T1000 (cell line): Measurements from ENCODE around the gene TREM1.
"Not testable (repeated sequence)": the region's sequence is repeated elsewhere in the genome, so short reads cannot be mapped to it uniquely, and the experiment has no call there.

ENCODE experiments used
- DNase-seq: peaks from one replicate; lab custom pipeline; 2025; ENCODE audit warnings: mixed read lengths; lab: John Stamatoyannopoulos, UW

TREM1 gene

DNA sequence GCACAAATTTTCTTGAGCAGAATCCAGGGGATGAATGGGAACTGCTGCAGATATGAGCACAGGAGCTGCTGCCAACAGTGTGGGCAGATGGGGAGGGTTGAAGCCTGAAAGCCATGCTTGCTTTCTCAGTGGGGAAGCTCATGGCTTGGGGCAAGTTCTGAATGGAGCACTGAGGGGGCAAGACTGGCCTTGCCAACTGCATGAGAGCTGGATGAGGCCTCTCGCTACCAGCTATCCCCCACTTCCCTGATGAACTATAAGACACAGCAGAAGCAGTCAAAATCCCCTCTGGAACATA is 28.3 kb downstream of the TREM1 start:
- no peak for DNase-seq

- DNase-seq = no peak
Observed at GRCh38 chr6:41257369-41258195, 28.9 kb downstream of the TREM1 start.

GRCh38 chr6:41256383-41256782 is 30.1 kb downstream of the TREM1 start:
- no peak for DNase-seq

GRCh38 chr6:41255638-41256246 is 30.7 kb downstream of the TREM1 start:
- DNase-seq = no peak

GRCh38 chr6:41255110-41255509 is 31.4 kb downstream of the TREM1 start:
- no peak for DNase-seq

DNA sequence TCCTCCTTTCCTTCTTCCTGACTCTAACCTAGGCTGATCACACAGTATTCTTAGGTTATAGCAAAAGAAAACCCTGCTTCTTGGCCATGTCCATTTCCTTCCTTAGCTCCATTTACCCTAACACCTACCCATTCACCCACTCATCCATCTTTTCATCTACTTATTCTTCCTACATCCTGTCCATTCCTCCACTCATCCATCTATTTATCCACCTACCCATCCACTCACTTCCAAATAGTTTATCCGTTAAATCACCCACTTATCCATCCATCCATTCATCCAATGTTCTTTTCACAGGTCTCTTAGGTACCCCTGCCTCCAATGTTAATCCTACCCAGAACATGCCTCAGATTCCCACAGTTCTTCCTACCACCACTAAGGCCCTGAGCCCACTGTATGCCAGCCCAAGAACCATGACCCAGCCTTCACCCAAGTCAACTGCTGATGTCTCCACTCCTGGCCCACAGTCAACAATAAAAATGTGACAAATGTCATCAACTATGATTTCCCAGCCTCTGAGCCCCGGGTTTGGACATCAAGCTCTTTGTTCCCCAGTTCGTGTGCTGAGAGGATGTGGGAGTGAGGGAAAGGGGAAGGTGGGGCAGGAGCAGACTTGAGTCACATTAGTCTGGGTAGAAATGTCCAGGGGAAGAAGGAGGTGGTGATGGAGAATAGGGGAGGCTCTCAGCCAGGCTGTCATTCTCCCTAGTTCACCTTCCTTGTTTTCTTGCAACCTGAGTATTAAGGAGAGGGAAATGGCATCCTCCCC is 33.9 kb downstream of the TREM1 start:
- DNase-seq = no peak

- DNase-seq = no peak
Observed at GRCh38 chr6:41247882-41248705, 38.4 kb downstream of the TREM1 start.

DNA sequence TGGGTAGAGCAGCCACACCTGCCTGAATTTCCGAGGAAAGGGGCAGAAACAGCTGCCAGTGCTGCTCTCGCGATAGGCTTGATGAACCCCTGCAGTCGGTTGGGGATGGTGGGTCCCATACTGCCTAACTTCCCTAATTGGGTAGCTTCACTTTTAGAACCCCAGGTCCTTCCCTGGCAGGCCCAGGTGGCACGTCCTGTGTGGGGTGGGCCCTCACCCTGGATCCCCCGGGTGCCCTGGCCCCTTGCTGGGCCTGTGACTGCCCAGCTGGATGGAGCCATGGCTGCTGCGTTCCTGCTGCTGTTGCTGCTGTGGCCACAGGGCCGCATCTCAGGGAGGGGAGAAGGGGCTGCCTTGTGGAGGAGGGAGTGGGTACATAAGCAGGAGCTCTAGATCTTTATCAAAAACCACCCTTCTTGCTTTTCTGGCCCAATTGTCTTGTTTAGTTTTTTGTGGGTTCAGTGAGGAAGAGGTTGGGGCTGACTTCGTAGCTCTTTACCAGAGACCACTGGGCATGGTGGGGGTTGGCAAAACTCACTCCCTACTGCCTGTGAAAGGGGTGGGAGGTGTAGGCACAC is 39.1 kb downstream of the TREM1 start:
- no peak for DNase-seq

DNA sequence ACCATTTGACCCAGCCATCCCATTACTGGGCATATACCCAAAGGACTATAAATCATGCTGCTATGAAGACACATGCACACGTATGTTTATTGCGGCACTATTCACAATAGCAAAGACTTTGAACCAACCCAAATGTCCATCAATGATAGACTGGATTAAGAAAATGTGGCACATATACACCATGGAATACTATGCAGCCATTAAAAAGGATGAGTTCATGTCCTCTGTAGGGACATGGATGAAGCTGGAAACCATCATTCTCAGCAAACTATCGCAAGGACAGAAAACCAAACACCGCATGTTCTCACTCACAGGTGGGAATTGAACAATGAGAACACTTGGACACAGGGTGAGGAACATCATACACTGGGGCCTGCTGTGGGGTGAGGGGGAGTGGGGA is 40.0 kb downstream of the TREM1 start:
- DNase-seq = not testable (repeated sequence)

DNA sequence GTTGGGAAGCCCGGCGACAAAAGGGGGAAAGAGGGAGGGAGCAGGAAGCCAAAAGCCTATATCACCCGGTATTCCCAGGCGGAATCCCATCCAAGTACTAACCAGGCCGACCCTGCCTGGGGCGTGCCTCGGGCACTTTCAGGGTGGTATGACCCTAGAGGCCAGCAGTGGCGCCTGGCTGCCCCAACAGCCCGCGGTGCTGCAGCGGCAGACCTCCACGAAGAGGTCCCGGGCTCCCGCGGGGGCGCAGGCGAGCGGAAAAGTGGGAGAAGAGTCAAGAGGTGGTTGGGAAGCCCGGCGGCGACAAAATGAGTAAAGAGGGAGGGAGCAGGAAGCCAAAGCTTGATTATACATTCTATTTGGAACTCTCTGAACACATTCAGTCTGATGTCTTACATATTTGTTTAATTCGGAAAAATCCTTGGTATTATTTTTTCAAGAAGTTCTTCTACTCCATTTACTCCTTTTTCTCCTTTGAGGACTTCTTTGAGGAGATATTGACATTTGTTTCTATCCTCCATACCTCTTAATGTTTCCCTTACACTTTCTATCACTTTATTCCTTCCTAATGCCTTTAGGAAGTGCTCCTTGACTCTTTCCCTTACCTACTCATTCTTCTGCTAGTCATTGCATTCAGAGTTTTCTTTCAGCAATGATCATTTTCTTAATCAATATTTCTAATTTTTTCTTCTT is 46.9 kb downstream of the TREM1 start:
- DNase-seq = no peak

GRCh38 chr6:41237128-41237527 is 49.4 kb downstream of the TREM1 start:
- DNase-seq = no peak

DNA sequence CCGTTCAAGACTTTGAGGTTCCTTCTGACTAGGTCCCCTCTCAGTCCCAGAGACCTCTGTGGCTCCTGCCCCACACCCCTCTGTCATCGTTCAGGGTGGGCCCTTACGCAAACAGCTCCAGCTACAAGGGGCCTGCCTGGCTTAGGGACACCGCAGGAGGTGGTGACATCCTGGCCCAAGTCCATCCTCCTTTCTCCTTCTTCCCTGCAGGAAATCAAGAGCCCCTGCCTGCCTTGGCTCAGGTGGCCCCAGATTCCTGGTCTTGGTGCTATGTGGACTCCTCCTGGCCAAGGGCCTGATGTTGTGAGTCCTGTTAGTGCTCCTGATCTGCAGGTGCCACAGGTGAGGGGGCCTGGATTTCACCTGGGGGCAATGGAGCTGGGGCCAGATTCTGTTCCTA is 50.2 kb downstream of the TREM1 start:
- no peak for DNase-seq

GRCh38 chr6:41232667-41233066 is 53.8 kb downstream of the TREM1 start:
- no peak for DNase-seq

- no peak for DNase-seq
Observed at GRCh38 chr6:41231246-41231645, 55.2 kb downstream of the TREM1 start.

DNA sequence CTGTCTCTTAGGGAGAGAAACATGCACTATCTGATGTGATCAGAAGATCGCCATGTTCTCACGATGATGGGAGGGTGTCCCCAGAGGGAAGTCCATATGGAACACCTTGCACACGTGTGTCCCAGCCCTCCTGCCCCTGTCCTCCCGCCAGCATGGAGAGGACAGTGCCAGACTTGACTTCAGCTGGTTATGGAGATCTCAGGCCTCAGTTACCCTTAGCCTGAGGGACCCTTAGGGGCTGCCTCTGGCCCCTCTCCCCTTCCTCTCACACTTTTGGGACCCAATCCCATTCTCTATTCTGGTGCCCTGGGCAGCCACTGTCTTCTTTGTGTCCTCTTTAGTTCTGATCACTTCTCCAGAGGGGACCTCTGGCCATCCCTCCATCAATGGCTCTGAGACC is 56.8 kb downstream of the TREM1 start:
- no peak for DNase-seq

- no peak for DNase-seq
Observed at GRCh38 chr6:41228616-41229015, 57.9 kb downstream of the TREM1 start.

DNA sequence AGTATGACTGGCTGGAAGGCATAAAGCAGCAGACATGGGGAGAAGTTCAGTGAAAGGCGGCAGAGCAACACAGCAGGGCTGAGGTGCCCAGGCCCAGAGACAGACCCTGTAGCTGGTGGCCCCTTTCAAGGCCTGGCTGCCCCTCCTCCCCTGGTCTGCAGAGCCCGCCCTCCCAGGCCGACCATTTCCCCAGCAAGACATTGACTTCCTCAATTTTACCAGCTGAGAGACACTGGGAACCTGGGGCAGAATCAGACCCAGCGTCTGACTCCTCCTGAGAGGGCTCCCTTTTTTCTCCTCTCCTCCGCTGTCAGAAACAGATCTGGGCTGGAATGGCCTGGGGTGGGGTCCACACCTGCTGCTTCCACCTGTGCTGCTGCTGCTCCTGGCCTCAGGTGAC is 58.4 kb downstream of the TREM1 start, which contains the start of gene TREML4:
TREML4 (plus strand) TSS at position 254 of the 400 bp plus-strand sequence; CDS start at position 333, 79 bp downstream.
- no peak for DNase-seq

- DNase-seq = no peak
Observed at GRCh38 chr6:41226752-41227151, 59.7 kb downstream of the TREM1 start.

- DNase-seq = no peak
Observed at GRCh38 chr6:41224800-41225199, 61.7 kb downstream of the TREM1 start.
